H9 (cell line): ENCODE data around the gene ITSN1. TPM values are rescaled to one million over a fixed set of nuclear protein-coding genes. Genes with fewer than 3 reads are reported as not detected.

Experiments
- DNase-seq: peaks from one replicate; pipeline ENCODE4 v3.0.0-alpha.2; 2017
- H2AFZ ChIP-seq: one replicate; pipeline ENCODE4 v1.6.1; 2013; ENCODE audit warnings: mild to moderate bottlenecking, low read length, control low read depth, moderate library complexity
- H2AK5ac ChIP-seq: 2 replicates; pipeline ENCODE4 v1.6.1; 2013; ENCODE audit warnings: low read length, control low read depth, mixed read lengths; ENCODE audit not compliant: insufficient read length
- H2BK120ac ChIP-seq: one replicate; pipeline ENCODE4 v1.6.1; 2013; ENCODE audit warnings: low read depth, mild to moderate bottlenecking, low read length, control low read depth, inconsistent platforms; ENCODE audit not compliant: poor library complexity, severe bottlenecking
- H2BK12ac ChIP-seq: 2 replicates; pipeline ENCODE4 v1.6.1; 2013; ENCODE audit warnings: low read length, control low read depth, mixed read lengths, low read depth; ENCODE audit not compliant: insufficient read length
- H2BK15ac ChIP-seq: 2 replicates; pipeline ENCODE4 v1.6.1; 2013; ENCODE audit warnings: low read depth, low read length, control low read depth
- H2BK20ac ChIP-seq: one replicate; pipeline ENCODE4 v1.6.1; 2013; ENCODE audit warnings: low read depth, mild to moderate bottlenecking, low read length, control low read depth, inconsistent platforms; ENCODE audit not compliant: poor library complexity, severe bottlenecking
- H2BK5ac ChIP-seq: 2 replicates; pipeline ENCODE4 v1.6.1; 2013; ENCODE audit warnings: low read length, control low read depth, mixed read lengths; ENCODE audit not compliant: insufficient read length
- H3K14ac ChIP-seq: 2 replicates; pipeline ENCODE4 v1.6.1; 2013; ENCODE audit warnings: low read length, control low read depth; ENCODE audit not compliant: insufficient read depth
- H3K18ac ChIP-seq: 2 replicates; pipeline ENCODE4 v1.6.1; 2013; ENCODE audit warnings: low read depth, mild to moderate bottlenecking, mixed read lengths, low read length, control low read depth; ENCODE audit not compliant: insufficient read length
- H3K23ac ChIP-seq: 2 replicates; pipeline ENCODE4 v1.6.1; 2013; ENCODE audit warnings: low read length, control low read depth, mixed read lengths, low read depth; ENCODE audit not compliant: insufficient read length
- H3K23me2 ChIP-seq: 2 replicates; pipeline ENCODE4 v1.6.1; 2013; ENCODE audit warnings: low read depth, mild to moderate bottlenecking, mixed read lengths, low read length, control low read depth; ENCODE audit not compliant: insufficient read length, poor library complexity, severe bottlenecking
- H3K27ac ChIP-seq: 2 replicates; pipeline ENCODE4 v1.5.1; 2013; ENCODE audit warnings: low read length, control low read depth, mixed read lengths, low read depth; ENCODE audit not compliant: insufficient read length
- H3K27me3 ChIP-seq: 2 replicates; pipeline ENCODE4 v1.6.1; 2013; ENCODE audit warnings: low read length, control low read depth, inconsistent platforms; ENCODE audit not compliant: insufficient read depth
- H3K4ac ChIP-seq: 2 replicates; pipeline ENCODE4 v1.6.1; 2013; ENCODE audit warnings: low read depth, mild to moderate bottlenecking, control low read depth, inconsistent platforms, low read length, moderate library complexity
- H3K4me1 ChIP-seq: 2 replicates; pipeline ENCODE4 v1.6.1; 2013; ENCODE audit warnings: low read length, control low read depth, inconsistent platforms; ENCODE audit not compliant: insufficient read depth
- H3K4me2 ChIP-seq: 2 replicates; pipeline ENCODE4 v1.6.1; 2013; ENCODE audit warnings: low read length, control low read depth, mixed read lengths; ENCODE audit not compliant: insufficient read length, insufficient read depth
- H3K56ac ChIP-seq: 2 replicates; pipeline ENCODE4 v1.6.1; 2013; ENCODE audit warnings: low read depth, mild to moderate bottlenecking, mixed read lengths, low read length, control low read depth; ENCODE audit not compliant: insufficient read length
- H3K79me1 ChIP-seq: 2 replicates; pipeline ENCODE4 v1.6.1; 2013; ENCODE audit warnings: low read depth, mild to moderate bottlenecking, moderate library complexity, low read length, control low read depth, inconsistent platforms; ENCODE audit not compliant: insufficient read depth, poor library complexity, severe bottlenecking
- H3K79me2 ChIP-seq: 2 replicates; pipeline ENCODE4 v1.6.1; 2013; ENCODE audit warnings: low read length, control low read depth, inconsistent platforms; ENCODE audit not compliant: insufficient read depth
- H3K9ac ChIP-seq: 2 replicates; pipeline ENCODE4 v1.6.1; 2013; ENCODE audit warnings: low read length, control low read depth, mixed read lengths; ENCODE audit not compliant: insufficient read length; ENCODE audit errors: extremely low read depth
- H3K9me3 ChIP-seq: one replicate; pipeline ENCODE4 v1.6.1; 2013; ENCODE audit warnings: low read depth, low read length, inconsistent platforms; ENCODE audit not compliant: control insufficient read depth
- H3T11ph ChIP-seq: one replicate; pipeline ENCODE4 v1.6.1; 2013; ENCODE audit warnings: mild to moderate bottlenecking, low read length, control low read depth, inconsistent platforms
- H4K20me1 ChIP-seq: one replicate; pipeline ENCODE4 v1.6.1; 2013; ENCODE audit not compliant: control insufficient read depth, insufficient read length, insufficient read depth
- H4K5ac ChIP-seq: 2 replicates; pipeline ENCODE4 v1.6.1; 2013; ENCODE audit warnings: low read depth, mild to moderate bottlenecking, mixed read lengths, low read length, control low read depth; ENCODE audit not compliant: insufficient read length
- H4K8ac ChIP-seq: replicated peaks from 2 replicates; pipeline ENCODE4 v1.6.1; 2013; ENCODE audit warnings: low read length, control low read depth, mixed read lengths, low read depth; ENCODE audit not compliant: insufficient read length
- H4K91ac ChIP-seq: 2 replicates; pipeline ENCODE4 v1.6.1; 2013; ENCODE audit warnings: low read depth, mild to moderate bottlenecking, moderate library complexity, mixed read lengths, low read length, control low read depth; ENCODE audit not compliant: insufficient read length
- H3K27ac Mint-ChIP-seq, 3 experiments: 2 replicates in 2 of 3; 3 replicates in 1 of 3; pipeline ENCODE4 v1.8.0; 2020 to 2021; ENCODE audit warnings: mixed read lengths in 3 of 3, mild to moderate bottlenecking in 1 of 3, moderate library complexity in 1 of 3
- H3K27me3 Mint-ChIP-seq: 2 replicates; pipeline ENCODE4 v1.8.0; 2021; ENCODE audit warnings: low read depth, mild to moderate bottlenecking, moderate library complexity, mixed read lengths
- H3K36me3 Mint-ChIP-seq, 3 experiments: 2 replicates in 2 of 3; 3 replicates in 1 of 3; pipeline ENCODE4 v1.8.0; 2020 to 2021; ENCODE audit warnings: low read depth in 3 of 3, mixed read lengths in 3 of 3; ENCODE audit not compliant: insufficient read depth in 1 of 3
- H3K4me1 Mint-ChIP-seq, 2 experiments: 2 replicates each; pipeline ENCODE4 v1.8.0; 2020; ENCODE audit warnings: mixed read lengths in 2 of 2
- H3K4me3 Mint-ChIP-seq, 2 experiments: 2 replicates in 1 of 2; 3 replicates in 1 of 2; pipeline ENCODE4 v1.8.0; 2020 to 2021; ENCODE audit warnings: mild to moderate bottlenecking in 2 of 2, mixed read lengths in 2 of 2, moderate library complexity in 1 of 2
- H3K9me3 Mint-ChIP-seq, 2 experiments: 2 replicates in 1 of 2; 3 replicates in 1 of 2; pipeline ENCODE4 v1.8.0; 2020; ENCODE audit warnings: mild to moderate bottlenecking in 2 of 2, mixed read lengths in 2 of 2, moderate library complexity in 1 of 2
- CTCF ChIP-seq: fragments of 200-600 bp; sonication (generic); conservative IDR thresholded peaks from 3 replicates; pipeline ENCODE4 v1.8.0; 2021; ENCODE audit warnings: antibody characterized with exemption, mild to moderate bottlenecking
- WGBS: extraction: QIAGEN DNeasy Blood & Tissue Kit; methylation state at CpG from one replicate; pipeline ENCODE4 v1.1.7; 2013; ENCODE audit warnings: missing lambda C conversion rate, low lambda C conversion rate, mixed read lengths; ENCODE audit not compliant: insufficient read length; ENCODE audit errors: extremely low coverage; 5-methylcytosine and 5-hydroxymethylcytosine counted together
- total RNA-seq: library from RNA; stranded (reverse); gene quantifications from 2 replicates; pipeline ENCODE4 v1.2.1, GENCODE V29; 2021

The ITSN1 gene
- total RNA-seq, 1 experiment from 2014 or later: 94.2 TPM

- no peaks in the 10 kb centered on the region for H3K79me2 ChIP-seq
- WGBS: no CpG with 5 or more reads among the region's 5 CpGs
- no peak overlapping the region for H3K4ac ChIP-seq
- H2AFZ ChIP-seq: no peak overlapping the region
- H2BK15ac ChIP-seq: no peak overlapping the region
- Mint-ChIP-seq H3K27ac (no peak overlapping the region), H3K9me3 (peaks cover 0 to 5% of the 10 kb centered on the region in 2 experiments; a peak in 1 of 5 replicates), H3K4me1 (peaks cover 19 to 24% of the 10 kb centered on the region in 2 experiments), H3K36me3 (no peaks in the 10 kb centered on the region), H3K27me3 (peaks cover 4% of the 10 kb centered on the region), H3K4me3 (no peak overlapping the region)
- H2BK12ac ChIP-seq: no peak overlapping the region
- H4K91ac ChIP-seq: no peak overlapping the region
- TF ChIP-seq CTCF: no peak
- H3K27me3 ChIP-seq: no peaks in the 10 kb centered on the region
- no peak overlapping the region for H2BK120ac ChIP-seq
- no peak overlapping the region for H3K18ac ChIP-seq
- H2BK20ac ChIP-seq: no peak overlapping the region
- no peak overlapping the region for H3K9ac ChIP-seq
- no peak overlapping the region for H4K5ac ChIP-seq
- no peak overlapping the region for H3K14ac ChIP-seq
- H3K79me1 ChIP-seq: no peaks in the 10 kb centered on the region
- no peaks in the 10 kb centered on the region for H3K9me3 ChIP-seq
- no peak overlapping the region for H3K27ac ChIP-seq
- DNase-seq: no peak
- no peak overlapping the region for H3K4me2 ChIP-seq
- no peak overlapping the region for H3K56ac ChIP-seq
- no peak overlapping the region for H2AK5ac ChIP-seq
- no peaks in the 10 kb centered on the region for H3K23me2 ChIP-seq
- H3K4me1 ChIP-seq: no peaks in the 10 kb centered on the region; the same call in none of the 2 replicates
- no peak overlapping the region for H2BK5ac ChIP-seq
- no peak overlapping the region for H4K8ac ChIP-seq
- H3T11ph ChIP-seq: no peak overlapping the region
- no peaks in the 10 kb centered on the region for H4K20me1 ChIP-seq
- H3K23ac ChIP-seq: no peak overlapping the region
These were observed 247.9 kb downstream of the ITSN1 start for GRCh38 chr21:33890187-33890586.
